MV-4-11 (cell line): Measurements from ENCODE around the gene ATXN7.
A peak's percentile ranks its signal among the peaks of the same experiment; 100 is the strongest.

Source experiments
- DNase-seq: peaks from one replicate; lab custom pipeline; 2025; lab: John Stamatoyannopoulos, UW

The ATXN7 gene, protein sequence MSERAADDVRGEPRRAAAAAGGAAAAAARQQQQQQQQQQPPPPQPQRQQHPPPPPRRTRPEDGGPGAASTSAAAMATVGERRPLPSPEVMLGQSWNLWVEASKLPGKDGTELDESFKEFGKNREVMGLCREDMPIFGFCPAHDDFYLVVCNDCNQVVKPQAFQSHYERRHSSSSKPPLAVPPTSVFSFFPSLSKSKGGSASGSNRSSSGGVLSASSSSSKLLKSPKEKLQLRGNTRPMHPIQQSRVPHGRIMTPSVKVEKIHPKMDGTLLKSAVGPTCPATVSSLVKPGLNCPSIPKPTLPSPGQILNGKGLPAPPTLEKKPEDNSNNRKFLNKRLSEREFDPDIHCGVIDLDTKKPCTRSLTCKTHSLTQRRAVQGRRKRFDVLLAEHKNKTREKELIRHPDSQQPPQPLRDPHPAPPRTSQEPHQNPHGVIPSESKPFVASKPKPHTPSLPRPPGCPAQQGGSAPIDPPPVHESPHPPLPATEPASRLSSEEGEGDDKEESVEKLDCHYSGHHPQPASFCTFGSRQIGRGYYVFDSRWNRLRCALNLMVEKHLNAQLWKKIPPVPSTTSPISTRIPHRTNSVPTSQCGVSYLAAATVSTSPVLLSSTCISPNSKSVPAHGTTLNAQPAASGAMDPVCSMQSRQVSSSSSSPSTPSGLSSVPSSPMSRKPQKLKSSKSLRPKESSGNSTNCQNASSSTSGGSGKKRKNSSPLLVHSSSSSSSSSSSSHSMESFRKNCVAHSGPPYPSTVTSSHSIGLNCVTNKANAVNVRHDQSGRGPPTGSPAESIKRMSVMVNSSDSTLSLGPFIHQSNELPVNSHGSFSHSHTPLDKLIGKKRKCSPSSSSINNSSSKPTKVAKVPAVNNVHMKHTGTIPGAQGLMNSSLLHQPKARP

DNA sequence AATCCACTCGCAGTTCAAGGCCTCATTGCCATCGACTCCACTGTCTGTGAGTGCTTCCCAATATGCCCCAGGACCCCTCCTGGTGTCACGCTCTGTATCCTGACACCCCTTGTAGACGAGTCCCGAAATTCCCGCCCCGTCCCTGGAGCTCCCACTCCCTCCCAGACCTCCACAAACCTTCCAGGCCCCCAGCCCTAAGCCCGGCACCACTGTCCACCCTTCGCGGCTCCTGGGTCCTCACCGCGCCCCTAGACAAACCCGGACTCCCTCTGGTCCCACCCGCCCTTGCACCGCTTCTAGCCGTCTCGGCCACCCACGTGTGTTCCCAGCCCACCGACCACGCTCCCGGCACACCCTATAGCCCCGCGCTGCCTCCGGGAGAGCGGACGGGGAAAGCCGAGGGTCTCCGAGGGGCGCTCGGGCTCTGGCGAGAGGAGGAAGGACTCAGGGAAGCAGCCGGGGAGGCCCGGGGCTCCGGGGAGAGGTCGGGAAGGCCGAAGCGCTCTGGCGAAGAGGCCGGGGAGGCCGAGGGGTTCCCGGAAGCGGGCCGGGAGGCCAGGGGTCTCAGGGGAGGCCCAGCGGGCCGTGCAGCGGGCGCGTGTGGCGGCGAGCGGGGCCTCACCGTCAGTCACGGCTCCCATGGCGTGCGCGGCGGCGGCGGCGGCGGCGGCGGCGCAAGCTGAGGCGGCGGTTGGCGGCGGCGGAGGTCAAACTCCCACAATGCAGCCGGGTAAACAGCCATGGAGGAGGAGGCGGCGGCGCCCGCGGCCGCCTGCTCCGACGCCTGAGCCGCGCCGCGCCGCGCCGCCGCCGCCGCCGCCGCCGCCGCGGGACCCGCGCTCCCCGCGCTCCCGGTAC is at the start of gene ATXN7, which contains the start of gene THOC7:
ATXN7 (plus strand) TSS at position 718 of the 858 bp plus-strand sequence. CDS start 48,732 bp downstream, outside the sequence.
THOC7 (minus strand) TSS at position 656 of the 858 bp plus-strand sequence; CDS start at position 641, 15 bp downstream.
- peak; percentile 5 for DNase-seq

- peak; percentile 59 for DNase-seq
Observed at GRCh38 chr3:63814237-63814636, 49.4 kb upstream of the ATXN7 start.

- DNase-seq = no peak
Observed at GRCh38 chr3:63817225-63817624, 46.4 kb upstream of the ATXN7 start.

DNA sequence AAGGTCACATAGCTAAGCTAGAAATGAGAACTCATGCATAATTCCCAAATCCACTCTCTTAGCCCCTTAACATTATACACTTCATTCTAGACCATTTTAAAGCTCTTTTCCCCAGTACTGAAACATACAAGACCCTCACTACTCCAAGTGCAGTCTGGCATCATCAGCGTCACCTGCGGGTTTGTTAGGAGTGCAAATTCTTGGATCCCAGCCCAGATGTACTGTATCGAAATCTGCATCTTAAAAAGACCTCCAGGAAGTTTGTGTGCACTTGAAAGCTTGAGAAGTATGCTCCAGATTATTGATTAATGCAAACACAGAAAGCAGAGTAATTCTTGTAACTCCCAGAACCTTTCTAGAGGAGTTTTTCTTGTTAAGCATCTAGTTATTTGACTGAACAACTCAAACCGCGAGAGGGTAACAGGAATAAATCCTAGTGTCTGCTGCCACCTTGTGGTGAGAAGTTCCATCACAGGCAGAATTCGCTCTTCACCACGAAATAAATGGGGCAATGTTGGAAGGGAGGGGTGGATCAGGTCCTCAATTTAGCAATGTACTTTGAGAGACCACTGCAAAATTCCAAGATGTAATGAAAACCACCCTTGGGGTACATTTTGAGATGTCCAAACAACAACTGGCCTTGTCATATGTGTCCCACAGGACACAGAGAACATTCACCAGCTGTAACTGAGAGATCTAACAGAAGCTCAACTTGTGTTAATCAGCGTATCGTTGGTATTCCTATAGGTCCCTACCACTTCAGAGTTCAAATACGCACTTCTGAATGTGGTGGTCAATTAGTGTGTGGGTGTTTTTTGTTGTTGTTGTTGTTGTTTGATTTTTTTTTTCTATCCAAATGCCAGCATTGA is 45.2 kb upstream of the ATXN7 start:
- DNase-seq = peak; percentile 33

GRCh38 chr3:63819151-63819398 is 44.6 kb upstream of the ATXN7 start, which contains the start of gene C3orf49:
Gene C3orf49 (plus strand): TSS chr3:63819299. CDS start chr3:63819472, 173 bp downstream.
- DNase-seq = no peak

- DNase-seq = no peak
Observed at GRCh38 chr3:63824309-63824708, 39.4 kb upstream of the ATXN7 start.

DNA sequence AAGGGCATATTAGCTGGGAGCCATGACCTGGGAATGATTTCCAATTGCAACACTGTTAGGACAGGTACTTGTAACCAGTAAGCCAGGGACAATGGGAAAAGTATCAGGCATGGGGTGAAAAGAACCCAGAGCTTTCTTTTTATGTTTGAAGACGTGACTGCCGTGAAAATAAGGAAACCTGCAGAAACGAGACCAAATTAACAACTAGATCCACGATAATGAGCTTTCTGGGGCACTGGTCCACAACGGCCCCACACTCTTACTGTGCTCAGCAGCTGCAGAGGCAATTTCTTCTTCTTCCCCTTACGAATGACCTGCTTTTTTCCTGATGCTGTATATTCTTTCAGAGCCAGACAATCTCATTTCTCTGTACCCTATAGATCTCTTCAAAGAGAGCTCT is 33.1 kb upstream of the ATXN7 start:
- no peak for DNase-seq

GRCh38 chr3:63832395-63832794 is 31.3 kb upstream of the ATXN7 start:
- DNase-seq = no peak

GRCh38 chr3:63841704-63842103 is 22.0 kb upstream of the ATXN7 start:
- DNase-seq = no peak

DNA sequence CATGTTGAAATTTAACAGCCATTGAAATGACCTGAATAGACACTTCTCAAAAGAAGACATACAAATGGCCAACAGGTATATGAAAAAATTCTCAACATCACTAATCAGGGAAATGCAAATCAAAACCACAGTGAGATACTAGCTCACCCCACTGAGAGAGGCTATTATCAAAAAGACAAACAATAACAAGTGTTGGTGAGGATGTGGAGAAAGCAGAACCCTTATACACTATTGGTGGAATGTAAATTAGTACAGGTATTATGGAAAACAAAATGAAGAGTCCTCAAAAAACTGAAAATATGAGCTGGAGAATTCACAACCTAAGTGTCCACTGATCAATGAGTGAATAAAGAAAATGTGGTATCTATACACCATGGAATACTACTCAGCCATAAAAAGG is 21.5 kb upstream of the ATXN7 start:
- no peak for DNase-seq

DNA sequence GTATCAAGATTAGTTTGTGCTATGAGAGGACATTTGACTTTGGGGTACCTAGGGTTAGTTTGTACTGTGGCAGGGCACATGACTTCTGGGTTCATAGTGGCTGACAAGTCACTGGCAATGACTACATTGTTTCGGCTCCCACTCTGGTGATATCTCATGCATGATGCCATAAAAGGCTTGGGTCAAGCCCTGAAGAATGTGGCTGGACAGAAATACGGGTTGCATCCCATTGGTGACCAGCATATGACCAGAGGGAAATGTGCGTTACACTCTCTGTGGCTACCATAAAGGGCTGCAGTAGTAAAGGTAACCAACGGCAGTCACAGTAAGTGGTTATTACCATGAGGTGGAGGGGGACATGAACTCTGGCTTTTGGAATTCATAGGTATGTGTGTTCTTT is 18.5 kb upstream of the ATXN7 start:
- DNase-seq = no peak

DNA sequence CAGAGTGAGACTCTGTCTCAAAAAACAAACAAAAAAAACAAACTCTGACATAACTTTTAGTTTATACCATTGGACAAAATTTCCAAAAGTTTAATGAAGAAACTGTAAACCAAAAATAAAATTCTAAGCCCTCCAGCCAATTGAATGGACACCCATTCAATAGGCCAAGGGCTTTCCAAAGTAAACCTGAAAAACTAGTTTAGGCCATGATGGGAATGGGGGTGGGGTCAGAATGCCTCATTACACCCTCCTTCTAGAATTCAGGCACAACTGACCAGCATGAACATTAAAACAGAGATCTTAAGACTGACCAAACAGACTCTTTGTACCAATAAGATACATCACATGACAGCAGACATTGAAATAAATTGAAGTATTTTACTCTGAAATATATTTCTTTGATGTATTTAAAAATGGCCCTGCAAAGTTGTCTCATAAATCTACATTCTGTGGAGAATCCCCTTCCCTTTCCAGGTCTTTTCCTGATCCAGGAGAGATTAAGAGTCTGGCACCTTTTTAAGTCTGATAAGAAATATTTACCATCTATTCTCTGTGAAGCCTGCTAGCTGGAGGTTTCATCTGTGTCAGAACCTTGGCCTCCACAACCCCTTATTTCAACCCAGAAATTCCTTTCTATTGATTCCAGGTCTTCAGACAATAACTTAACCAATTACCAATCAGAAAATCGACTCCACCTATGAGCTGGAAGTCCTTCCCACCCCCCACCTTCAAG is 15.8 kb upstream of the ATXN7 start:
- no peak for DNase-seq

DNA sequence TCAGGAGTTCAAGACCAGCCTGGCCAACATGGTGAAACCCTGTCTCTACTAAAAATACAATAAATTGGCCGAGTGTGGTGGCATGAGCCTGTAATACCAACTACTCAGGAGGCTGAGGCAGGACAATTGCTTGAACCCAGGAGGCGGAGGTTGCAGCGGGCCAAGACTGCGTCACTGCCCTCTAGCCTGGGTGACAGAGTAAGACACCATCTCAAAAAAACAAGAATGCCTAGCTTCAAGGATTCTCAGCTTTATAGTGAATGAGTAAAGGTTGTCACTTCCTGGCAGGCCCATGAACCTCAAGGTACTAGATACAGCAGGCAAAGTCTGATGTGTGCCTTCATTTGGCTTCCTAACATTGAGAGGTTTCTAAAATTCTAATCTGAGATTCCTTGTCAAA is 14.5 kb upstream of the ATXN7 start:
- DNase-seq = no peak

DNA sequence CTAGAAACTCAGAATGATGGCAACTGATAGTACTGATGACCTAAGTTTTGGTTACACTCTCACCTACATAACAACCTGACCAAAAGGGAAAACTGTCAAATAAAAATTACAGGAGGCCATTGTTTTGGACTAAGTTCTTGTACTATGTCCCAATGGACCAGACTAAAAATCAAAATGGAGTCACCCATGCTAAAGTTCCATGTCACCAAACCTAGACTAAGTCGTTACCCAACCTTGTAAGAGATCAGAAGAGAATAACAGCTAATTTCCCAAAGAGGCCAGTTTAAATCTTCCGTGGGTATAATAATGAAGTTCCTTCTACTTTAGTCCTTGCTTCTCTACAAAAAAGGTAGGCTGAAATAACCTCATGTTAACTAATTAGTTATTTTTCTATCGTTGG is 12.4 kb upstream of the ATXN7 start:
- DNase-seq = no peak

DNA sequence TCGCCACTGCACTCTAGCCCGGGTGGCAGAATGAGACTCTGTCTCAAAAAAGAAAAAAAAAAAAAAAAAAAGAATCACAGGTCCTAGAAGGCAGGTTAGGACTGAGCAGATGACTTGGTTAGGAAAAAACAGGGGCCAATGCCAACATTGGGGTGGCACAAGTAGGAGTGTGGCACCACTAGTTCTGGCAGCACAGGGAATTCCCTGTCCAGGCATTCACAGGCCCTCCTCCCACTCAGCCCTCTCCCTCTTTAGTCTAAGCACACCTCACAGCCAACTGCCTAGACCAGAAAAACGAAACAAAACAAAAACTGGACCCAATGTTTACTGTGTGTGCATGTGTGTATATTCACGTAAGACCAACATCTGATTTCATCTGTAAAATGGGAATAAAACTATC is 10.6 kb upstream of the ATXN7 start:
- DNase-seq = no peak

- no peak for DNase-seq
Observed at GRCh38 chr3:63855333-63855940, 8.2 kb upstream of the ATXN7 start.

DNA sequence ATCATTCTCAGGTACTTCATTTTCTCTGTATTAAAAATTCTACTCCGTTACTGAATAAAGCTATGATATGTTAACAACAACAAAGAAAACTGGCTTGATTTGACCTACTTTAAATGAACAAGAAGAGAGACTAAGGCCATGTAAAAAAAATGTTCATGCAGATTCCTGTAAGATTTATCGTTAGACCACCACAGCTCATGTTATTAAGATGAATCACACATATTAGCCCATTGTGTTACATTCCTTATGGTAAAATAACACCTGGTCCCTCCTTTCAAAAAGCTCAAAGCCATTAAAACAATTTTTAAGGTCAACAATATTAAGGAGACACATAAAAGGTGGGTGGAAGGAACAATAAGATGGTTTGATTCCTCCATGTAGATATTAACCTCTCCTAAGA is 6.4 kb upstream of the ATXN7 start:
- no peak for DNase-seq

GRCh38 chr3:63860776-63861175 is 2.9 kb upstream of the ATXN7 start:
- DNase-seq = no peak

- DNase-seq = no peak
Observed at GRCh38 chr3:63861306-63861705, 2.4 kb upstream of the ATXN7 start.

DNA sequence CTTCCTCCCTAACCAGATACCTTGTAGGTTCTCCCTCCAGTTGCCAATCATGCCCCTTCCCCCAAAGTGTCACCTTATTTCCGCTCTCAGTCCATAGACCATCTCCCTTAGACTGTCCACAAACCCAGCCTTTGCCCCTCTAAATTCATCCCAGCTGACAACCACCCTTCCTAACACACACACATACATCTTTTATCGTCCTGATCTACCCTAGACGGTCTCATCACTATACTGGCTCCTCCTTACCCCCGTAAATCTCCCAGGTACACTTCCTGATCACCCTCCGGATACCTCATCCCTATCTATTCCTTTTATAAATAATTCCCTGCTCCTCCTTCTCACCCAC is 890 bp upstream of the ATXN7 start:
- DNase-seq = no peak
